K562 treated with DMSO at 1 percent for 24 hours (cell line): ENCODE data around the gene TRAF2. TPM values are rescaled to one million over a fixed set of nuclear protein-coding genes. Genes with fewer than 3 reads are reported as not detected.

Source experiments
- total RNA-seq: library from RNA; unstranded; fragments of 300-600 nt; gene quantifications from 2 replicates; pipeline ENCODE4 v1.2.3, GENCODE V29; 2022; ENCODE audit warnings: low read depth; ENCODE audit not compliant: insufficient read depth

The TRAF2 gene, protein sequence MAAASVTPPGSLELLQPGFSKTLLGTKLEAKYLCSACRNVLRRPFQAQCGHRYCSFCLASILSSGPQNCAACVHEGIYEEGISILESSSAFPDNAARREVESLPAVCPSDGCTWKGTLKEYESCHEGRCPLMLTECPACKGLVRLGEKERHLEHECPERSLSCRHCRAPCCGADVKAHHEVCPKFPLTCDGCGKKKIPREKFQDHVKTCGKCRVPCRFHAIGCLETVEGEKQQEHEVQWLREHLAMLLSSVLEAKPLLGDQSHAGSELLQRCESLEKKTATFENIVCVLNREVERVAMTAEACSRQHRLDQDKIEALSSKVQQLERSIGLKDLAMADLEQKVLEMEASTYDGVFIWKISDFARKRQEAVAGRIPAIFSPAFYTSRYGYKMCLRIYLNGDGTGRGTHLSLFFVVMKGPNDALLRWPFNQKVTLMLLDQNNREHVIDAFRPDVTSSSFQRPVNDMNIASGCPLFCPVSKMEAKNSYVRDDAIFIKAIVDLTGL
- total RNA-seq = 32.9 and 35.8 TPM in 2 replicates

DNA sequence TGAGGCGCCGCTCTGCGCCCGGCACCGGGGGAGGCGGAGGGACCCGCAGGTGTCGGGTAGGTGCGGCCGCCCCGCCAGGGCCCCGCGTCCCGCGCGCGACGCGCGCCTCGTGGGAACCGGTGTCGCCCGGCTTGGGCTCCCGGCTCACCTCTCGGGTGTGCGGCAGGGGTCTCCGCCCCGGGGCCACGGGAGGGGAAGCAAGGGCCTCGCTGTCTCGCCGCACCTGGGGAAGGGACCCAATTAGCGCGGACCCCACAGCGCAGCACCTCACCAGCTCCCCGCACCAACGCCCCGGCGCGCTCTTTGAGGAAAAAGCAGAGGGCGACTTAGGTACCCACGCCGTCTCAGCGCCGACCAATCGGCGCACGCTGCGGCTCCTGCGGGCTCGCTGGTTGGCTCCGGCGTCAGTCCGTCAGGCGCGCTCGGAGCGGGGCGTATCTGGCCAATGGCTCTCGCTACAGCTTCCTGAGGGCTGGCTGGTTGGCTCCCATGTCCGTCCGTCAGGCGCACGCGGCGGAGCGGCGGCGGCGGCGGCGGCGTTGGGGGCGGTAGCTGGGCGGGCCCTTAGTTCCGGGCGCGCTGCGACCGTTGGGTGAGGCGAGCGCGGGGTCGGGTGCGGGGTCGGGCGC is at the start of gene TRAF2:
TSS of gene TRAF2 (plus strand) at position 567 of the 629 bp plus-strand sequence. CDS start 12,225 bp downstream, outside the sequence.

GRCh38 chr9:136842380-136842948 is 43.9 kb upstream of the TRAF2 start, which contains the start of gene AJM1:
Gene AJM1 (plus strand): TSS chr9:136842478. CDS start chr9:136844415, 1,937 bp downstream.

GRCh38 chr9:136849038-136849959 is 37.0 kb upstream of the TRAF2 start, which contains the start of gene PHPT1:
Gene PHPT1 (plus strand): TSS chr9:136849409. CDS start chr9:136849431, 22 bp downstream.

DNA sequence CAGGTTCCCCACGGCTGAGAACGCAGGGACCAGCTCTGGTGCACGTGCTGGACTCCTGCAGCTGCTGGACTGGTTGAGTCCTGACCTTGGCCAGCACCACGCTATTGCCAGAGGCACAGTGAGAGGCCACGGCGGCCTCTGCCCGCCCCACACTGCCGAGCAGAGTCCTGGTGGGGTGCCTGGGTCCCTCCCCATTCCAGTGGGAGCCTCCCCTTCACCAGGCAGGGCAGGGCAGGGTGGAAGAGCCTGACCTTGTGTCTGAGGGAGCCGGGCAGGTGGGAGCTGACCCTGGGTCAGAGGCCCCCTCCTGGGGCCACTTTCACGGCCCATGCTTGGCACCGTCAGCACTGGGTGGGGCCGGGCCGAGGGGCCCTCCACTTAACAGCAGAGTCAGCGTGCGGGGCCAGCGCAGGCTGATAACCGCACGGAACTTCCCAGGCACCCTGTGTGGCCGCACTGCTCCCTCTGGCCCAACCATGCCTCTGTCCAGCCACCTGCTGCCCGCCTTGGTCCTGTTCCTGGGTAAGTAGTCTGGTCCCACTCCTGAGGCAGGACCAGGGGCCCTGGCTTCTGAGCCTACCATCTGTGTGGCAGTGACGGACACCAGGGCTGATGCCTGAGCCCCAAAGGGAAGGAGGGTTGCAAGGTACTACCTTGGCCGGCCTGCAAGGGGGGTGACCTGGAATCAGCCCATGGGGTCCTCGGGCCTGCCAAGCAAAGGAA is 34.2 kb upstream of the TRAF2 start, which contains the start of gene MAMDC4:
TSS of gene MAMDC4 (plus strand) at position 406 of the 723 bp plus-strand sequence. CDS start at position 477, 71 bp downstream.

DNA sequence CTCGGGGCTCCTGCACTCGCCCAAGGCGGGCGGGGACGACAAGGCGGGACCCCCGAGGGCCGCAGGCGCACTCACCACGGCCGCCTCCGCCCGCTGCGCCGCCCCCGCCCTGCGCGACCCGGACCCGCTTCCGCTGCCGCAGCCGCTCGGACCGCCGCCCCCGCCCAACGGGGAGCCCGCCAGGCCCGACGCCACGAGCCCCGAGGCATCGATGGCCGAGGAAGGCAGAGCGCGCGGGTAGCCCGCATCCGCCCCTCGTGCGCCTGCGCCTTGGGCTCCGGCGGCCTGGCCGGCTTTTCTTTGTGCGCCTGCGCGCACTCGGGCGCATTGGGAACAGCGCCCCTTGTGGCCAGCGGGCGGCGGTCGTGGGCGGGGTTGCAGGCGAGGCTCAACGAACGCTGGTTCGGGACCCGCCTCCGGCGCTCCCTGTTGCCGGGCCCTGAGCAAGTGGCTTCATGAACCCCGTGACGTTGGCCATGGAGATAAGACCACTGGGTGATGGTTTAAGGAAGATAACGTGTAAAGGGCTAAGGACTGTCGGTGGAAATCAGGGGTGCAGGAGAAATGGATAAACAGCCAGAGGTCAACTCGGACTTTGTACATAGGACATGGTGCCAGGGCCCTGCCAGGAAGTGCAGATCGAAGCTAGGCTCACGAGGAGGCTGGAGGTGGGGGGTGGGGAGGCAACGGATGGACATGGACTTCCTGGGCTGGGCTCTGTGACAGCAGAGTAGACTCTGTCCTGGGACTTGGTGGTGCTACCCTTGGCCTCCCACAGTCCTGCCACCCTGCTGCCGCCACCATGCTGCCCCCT is 58.4 kb downstream of the TRAF2 start, which contains the start of the genes C8G and FBXW5:
TSS of gene C8G (plus strand) at position 725 of the 814 bp plus-strand sequence. CDS start at position 803, 78 bp downstream.
TSS of gene FBXW5 (minus strand) at position 220 of the 814 bp plus-strand sequence. CDS start 655 bp downstream, outside the sequence.

DNA sequence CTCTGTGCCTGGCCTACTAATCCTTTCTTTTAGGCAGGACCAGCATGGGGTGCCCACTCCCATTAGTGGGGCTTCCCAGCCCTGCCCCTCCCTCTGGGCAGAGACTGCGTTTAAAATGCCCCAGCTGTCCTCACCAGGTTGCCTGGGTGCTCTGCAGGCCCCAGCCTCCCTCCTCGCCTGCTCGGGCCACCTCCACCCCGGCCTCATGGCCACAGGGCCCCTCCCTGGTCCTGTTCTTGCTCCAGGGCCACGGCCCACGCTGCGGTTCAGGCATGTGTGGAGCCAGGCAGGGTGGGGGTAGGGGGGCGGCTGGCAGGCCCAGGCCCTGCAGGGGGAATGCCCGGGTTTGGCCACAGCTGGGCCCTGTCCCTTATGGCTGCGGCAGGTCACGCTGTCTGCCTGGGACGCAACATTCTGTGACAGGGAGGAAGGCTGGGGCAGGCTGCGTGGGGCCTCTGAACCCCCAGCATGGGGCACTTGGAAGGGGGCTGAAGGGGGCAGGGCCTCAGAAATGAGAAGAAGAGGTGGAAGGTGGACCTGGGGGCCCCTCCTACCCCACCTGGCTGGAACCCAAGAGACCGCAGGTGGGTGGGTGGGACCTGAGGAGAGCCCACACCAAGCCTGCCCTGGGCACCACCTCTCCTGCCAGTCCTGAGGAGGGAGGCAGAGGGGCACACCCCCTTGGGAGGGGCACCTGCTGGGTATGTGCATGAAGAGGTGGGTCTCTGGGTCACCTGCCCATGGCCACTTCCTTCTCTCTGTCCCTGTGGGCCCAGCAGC is 65.4 kb downstream of the TRAF2 start, which contains the start of gene LCN12:
TSS of gene LCN12 (plus strand) at position 733 of the 780 bp plus-strand sequence. CDS start 55 bp downstream, outside the sequence.

Other genes starting within 250 kb of the TRAF2 start
- gene EGFL7, start 223.6 kb upstream of the TRAF2 start, total RNA-seq = 127 and 159 TPM in 2 replicates
- 78.2 and 86.1 TPM in 2 replicates for gene AGPAT2, start 199.1 kb upstream of the TRAF2 start, total RNA-seq
- 17.6 and 20.5 TPM in 2 replicates for gene DIPK1B, start 173.9 kb upstream of the TRAF2 start, total RNA-seq
- 0.50 TPM in 1 of 2 replicates, not detected in the other for gene LCN10, start 143.6 kb upstream of the TRAF2 start, total RNA-seq
- gene LCN6, start 138.0 kb upstream of the TRAF2 start, total RNA-seq = not detected in 2 replicates
- gene LCN8, start 128.3 kb upstream of the TRAF2 start, total RNA-seq = not detected in 2 replicates
- gene LCN15, start 122.0 kb upstream of the TRAF2 start, total RNA-seq = not detected in 2 replicates
- 80.0 and 85.0 TPM in 2 replicates for gene TMEM141, start 95.2 kb upstream of the TRAF2 start, total RNA-seq
- gene CCDC183, start 90.2 kb upstream of the TRAF2 start, total RNA-seq = 1.8 and 3.5 TPM in 2 replicates
- 160 and 181 TPM in 2 replicates for gene RABL6, start 78.6 kb upstream of the TRAF2 start, total RNA-seq
- 12.3 and 15.9 TPM in 2 replicates for gene AJM1, start 44.0 kb upstream of the TRAF2 start, total RNA-seq
- 163 and 193 TPM in 2 replicates for gene PHPT1, start 37.1 kb upstream of the TRAF2 start, total RNA-seq
- gene MAMDC4, start 34.2 kb upstream of the TRAF2 start, total RNA-seq = 1.9 and 3.1 TPM in 2 replicates
- 668 and 686 TPM in 2 replicates for gene EDF1, start 20.2 kb upstream of the TRAF2 start, total RNA-seq
- 150 and 189 TPM in 2 replicates for gene FBXW5, start 58.2 kb downstream of the TRAF2 start, total RNA-seq
- 1.1 TPM in 1 of 2 replicates, not detected in the other for gene C8G, start 58.7 kb downstream of the TRAF2 start, total RNA-seq
- not detected in 2 replicates for gene LCN12, start 65.8 kb downstream of the TRAF2 start, total RNA-seq
- 5.6 and 7.3 TPM in 2 replicates for gene PTGDS, start 91.0 kb downstream of the TRAF2 start, total RNA-seq
- not detected in 2 replicates for gene LCNL1, start 96.5 kb downstream of the TRAF2 start, total RNA-seq
- gene PAXX, start 105.9 kb downstream of the TRAF2 start, total RNA-seq = 82.2 and 86.6 TPM in 2 replicates
- 0.64 and 1.7 TPM in 2 replicates for gene CLIC3, start 110.1 kb downstream of the TRAF2 start, total RNA-seq
- 11.0 and 24.1 TPM in 2 replicates for gene ABCA2, start 141.7 kb downstream of the TRAF2 start, total RNA-seq
- not detected in 2 replicates for gene FUT7, start 145.6 kb downstream of the TRAF2 start, total RNA-seq
- 0.66 and 1.1 TPM in 2 replicates for gene NPDC1, start 159.7 kb downstream of the TRAF2 start, total RNA-seq
- gene ENTPD2, start 167.5 kb downstream of the TRAF2 start, total RNA-seq = 0.21 TPM in 1 of 2 replicates, not detected in the other
- gene SAPCD2, start 184.0 kb downstream of the TRAF2 start, total RNA-seq = 36.1 and 38.7 TPM in 2 replicates
- 9.0 and 9.6 TPM in 2 replicates for gene UAP1L1, start 191.0 kb downstream of the TRAF2 start, total RNA-seq
- gene MAN1B1, start 200.5 kb downstream of the TRAF2 start, total RNA-seq = 52.5 and 56.8 TPM in 2 replicates
- gene DPP7, start 228.2 kb downstream of the TRAF2 start, total RNA-seq = 187 and 232 TPM in 2 replicates